ENCODE measurements around the gene MTARC1. TPM values are rescaled to one million over a fixed set of nuclear protein-coding genes. Genes with fewer than 3 reads are reported as not detected.

Gene MTARC1
- total RNA-seq, 4 donors from 2014 or later = 4.2 to 6.6 (median 5.1) TPM

GRCh38 chr1:220791956-220792355 lies 5.2 kb downstream of the MTARC1 start:
- Histone ChIP-seq H3K27ac (replicated peaks in 1 of 4) (peak overlapping the region in 3 of 4 donors; percentile 31 to 52 (median 50)), H3K4me3 (no peak overlapping the region), H3K4me1 (peaks cover 21 to 39% (median 37%) of the 10 kb centered on the region in 4 donors), H3K9me3 (no peaks in the 10 kb centered on the region), H3K36me3 (peaks cover 0 to 7% (median 3%) of the 10 kb centered on the region in 4 donors), H3K27me3 (no peaks in the 10 kb centered on the region)
- TF ChIP-seq, protein P1, sequence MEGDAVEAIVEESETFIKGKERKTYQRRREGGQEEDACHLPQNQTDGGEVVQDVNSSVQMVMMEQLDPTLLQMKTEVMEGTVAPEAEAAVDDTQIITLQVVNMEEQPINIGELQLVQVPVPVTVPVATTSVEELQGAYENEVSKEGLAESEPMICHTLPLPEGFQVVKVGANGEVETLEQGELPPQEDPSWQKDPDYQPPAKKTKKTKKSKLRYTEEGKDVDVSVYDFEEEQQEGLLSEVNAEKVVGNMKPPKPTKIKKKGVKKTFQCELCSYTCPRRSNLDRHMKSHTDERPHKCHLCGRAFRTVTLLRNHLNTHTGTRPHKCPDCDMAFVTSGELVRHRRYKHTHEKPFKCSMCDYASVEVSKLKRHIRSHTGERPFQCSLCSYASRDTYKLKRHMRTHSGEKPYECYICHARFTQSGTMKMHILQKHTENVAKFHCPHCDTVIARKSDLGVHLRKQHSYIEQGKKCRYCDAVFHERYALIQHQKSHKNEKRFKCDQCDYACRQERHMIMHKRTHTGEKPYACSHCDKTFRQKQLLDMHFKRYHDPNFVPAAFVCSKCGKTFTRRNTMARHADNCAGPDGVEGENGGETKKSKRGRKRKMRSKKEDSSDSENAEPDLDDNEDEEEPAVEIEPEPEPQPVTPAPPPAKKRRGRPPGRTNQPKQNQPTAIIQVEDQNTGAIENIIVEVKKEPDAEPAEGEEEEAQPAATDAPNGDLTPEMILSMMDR (IDR thresholded peaks at IDR 0.05) = no peak
- TF ChIP-seq POLR2A (IDR thresholded peaks at IDR 0.05; ENCODE audit: low read depth) (no peak), POLR2AphosphoS5 (IDR thresholded peaks at IDR 0.05) (peak in 1 of 2 donors; percentile 32)
- intact Hi-C loops (cut with DNase I) = no loop called here
- 41% methylated on average over 5 of the region's 5 CpGs for WGBS
- DNase-seq (ENCODE audit: extremely low spot score) = no peak

GRCh38 chr1:220796530-220796929 lies 9.8 kb downstream of the MTARC1 start:
- Histone ChIP-seq H3K27ac (replicated peaks in 1 of 4) (no peak overlapping the region), H3K4me3 (no peak overlapping the region), H3K4me1 (peaks cover 5 to 9% (median 7%) of the 10 kb centered on the region in 4 donors), H3K9me3 (no peaks in the 10 kb centered on the region), H3K36me3 (peaks cover 0 to 46% (median 19%) of the 10 kb centered on the region in 4 donors), H3K27me3 (no peaks in the 10 kb centered on the region)
- TF ChIP-seq, protein P1 (IDR thresholded peaks at IDR 0.05) = no peak
- TF ChIP-seq POLR2A (IDR thresholded peaks at IDR 0.05; ENCODE audit: low read depth) (no peak), POLR2AphosphoS5 (IDR thresholded peaks at IDR 0.05) (no peak), EP300 (IDR thresholded peaks at IDR 0.05) (no peak)
- intact Hi-C loops (cut with DNase I) = no loop called here
- WGBS = 98% methylated on average over 9 of the region's 10 CpGs
- no peak for DNase-seq (ENCODE audit: extremely low spot score)

GRCh38 chr1:220797044-220797443 lies 10.3 kb downstream of the MTARC1 start:
- H3K4me3 ChIP-seq = no peak overlapping the region
- TF ChIP-seq POLR2AphosphoS5 (IDR thresholded peaks at IDR 0.05) (no peak), POLR2A (IDR thresholded peaks at IDR 0.05; ENCODE audit: low read depth) (no peak), EP300 (IDR thresholded peaks at IDR 0.05) (no peak)
- TF ChIP-seq, protein P1 (IDR thresholded peaks at IDR 0.05) = no peak
- DNase-seq (ENCODE audit: extremely low spot score) = no peak
- peaks cover 0 to 5% (median 3%) of the 10 kb centered on the region in 4 donors for H3K4me1 ChIP-seq
- no peaks in the 10 kb centered on the region for H3K27me3 ChIP-seq
- intact Hi-C loops (cut with DNase I) = no loop called here
- no peaks in the 10 kb centered on the region for H3K9me3 ChIP-seq
- H3K36me3 ChIP-seq = peaks cover 0 to 50% (median 19%) of the 10 kb centered on the region in 4 donors
- no peak overlapping the region for H3K27ac ChIP-seq (replicated peaks in 1 of 4)

DNA sequence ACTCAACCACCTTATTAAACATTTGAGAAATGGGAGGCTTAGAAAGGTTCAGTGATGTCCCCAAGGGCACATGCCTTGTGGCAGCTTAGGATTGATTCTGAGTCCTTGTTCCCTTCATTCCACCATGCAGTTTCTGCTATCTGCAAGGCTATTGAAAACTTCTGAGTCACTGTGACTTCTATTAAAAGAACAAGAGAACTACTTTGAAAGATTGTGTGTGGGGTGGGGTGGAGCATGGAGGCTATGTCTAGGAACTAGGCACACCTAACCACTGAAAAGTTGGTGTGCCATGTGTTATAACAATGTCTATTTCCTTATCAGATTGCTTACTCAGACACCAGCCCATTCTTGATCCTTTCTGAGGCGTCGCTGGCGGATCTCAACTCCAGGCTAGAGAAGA lies 10.8 kb downstream of the MTARC1 start:
- Histone ChIP-seq H3K4me3 (no peak overlapping the region), H3K4me1 (peaks cover 0 to 6% (median 6%) of the 10 kb centered on the region in 4 donors), H3K27ac (replicated peaks in 1 of 4) (no peak overlapping the region), H3K9me3 (no peaks in the 10 kb centered on the region), H3K36me3 (peaks cover 0 to 50% (median 20%) of the 10 kb centered on the region in 4 donors), H3K27me3 (no peaks in the 10 kb centered on the region)
- intact Hi-C loops (cut with DNase I) = no loop called here
- no peak for DNase-seq (ENCODE audit: extremely low spot score)
- 99% methylated on average over 3 of the region's 3 CpGs for WGBS
- no peak for TF ChIP-seq POLR2A (IDR thresholded peaks at IDR 0.05; ENCODE audit: low read depth)
- TF ChIP-seq POLR2AphosphoS5 (IDR thresholded peaks at IDR 0.05) = no peak
- TF ChIP-seq, protein P1 (IDR thresholded peaks at IDR 0.05) = no peak
- no peak for TF ChIP-seq EP300 (IDR thresholded peaks at IDR 0.05)

DNA sequence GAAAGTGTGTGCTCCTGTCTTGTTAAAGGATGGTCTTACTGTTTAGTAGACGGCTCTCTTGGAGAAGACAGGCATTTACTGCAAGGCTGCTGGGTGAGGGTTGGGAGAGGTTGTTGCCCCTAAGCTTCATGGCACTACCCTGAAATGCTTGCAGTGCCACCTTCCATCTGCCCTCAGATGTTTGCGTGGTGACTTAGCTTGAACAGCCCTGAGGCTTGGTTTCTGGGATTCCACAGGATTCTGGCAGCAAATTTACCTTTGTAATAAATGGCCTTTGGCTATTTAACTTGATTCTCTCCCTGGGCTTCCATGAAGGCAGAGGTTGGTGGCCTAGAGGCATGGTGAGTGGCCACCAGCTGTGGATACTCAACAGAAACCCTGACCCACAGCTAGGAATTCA lies 11.6 kb downstream of the MTARC1 start:
- DNase-seq (ENCODE audit: extremely low spot score) = no peak
- Histone ChIP-seq H3K4me1 (peaks cover 0 to 14% (median 14%) of the 10 kb centered on the region in 4 donors), H3K36me3 (peaks cover 0 to 50% (median 21%) of the 10 kb centered on the region in 4 donors), H3K27ac (replicated peaks in 1 of 4) (no peak overlapping the region), H3K9me3 (no peaks in the 10 kb centered on the region), H3K4me3 (no peak overlapping the region), H3K27me3 (no peaks in the 10 kb centered on the region)
- TF ChIP-seq, protein P1 (IDR thresholded peaks at IDR 0.05) = no peak
- TF ChIP-seq POLR2A (IDR thresholded peaks at IDR 0.05; ENCODE audit: low read depth) (no peak), POLR2AphosphoS5 (IDR thresholded peaks at IDR 0.05) (no peak), EP300 (IDR thresholded peaks at IDR 0.05) (no peak)
- intact Hi-C loops (cut with DNase I) = no loop called here
- 100% methylated on average over 2 of the region's 2 CpGs for WGBS

All from esophagus muscularis mucosa (tissue), 4 donors.